B cell (primary cell): ENCODE results near the gene MYOM3. TPM values are rescaled to one million over a fixed set of nuclear protein-coding genes. Genes with fewer than 3 reads are reported as not detected.

ENCODE experiments used
- ATAC-seq: fragments of 200-7000 bp; cut with Tn5 transposase; one replicate; pipeline ENCODE4 v1.10.0; 2021; ENCODE audit warnings: low read depth, mild to moderate bottlenecking, moderate number of reproducible peaks, moderate library complexity
- CTCF ChIA-PET: fragments of 350-600 bp; sonication (Branson Sonifier 250); formaldehyde crosslinking; loops from one replicate; lab custom pipeline; 2021; ENCODE audit warnings: antibody characterized with exemption, inconsistent platforms; lab: Charles Lee
- POLR2A ChIA-PET: fragments of 350-600 bp; sonication (Branson Sonifier 250); formaldehyde crosslinking; loops from one replicate; lab custom pipeline; 2021; ENCODE audit warnings: antibody characterized with exemption; lab: Charles Lee
- DNase-seq: peaks from one replicate; pipeline ENCODE4 v3.0.0; 2013
- H2AFZ ChIP-seq: 2 replicates; pipeline ENCODE4 v1.6.1; 2012; ENCODE audit warnings: mild to moderate bottlenecking, low read depth, low read length; ENCODE audit not compliant: insufficient read depth, poor library complexity, severe bottlenecking
- H3K27ac ChIP-seq, 2 donors: 1 replicate in 1 of 2; 2 replicates in 1 of 2; pipeline ENCODE4 v1.5.1; 2012 to 2013; ENCODE audit warnings: low read length in 2 of 2, mild to moderate bottlenecking in 2 of 2, moderate library complexity in 1 of 2
- H3K27me3 ChIP-seq, 4 experiments: fragments of 200-600 bp in 1 of 4; sonication (generic) in 1 of 4; replicated peaks in 1 of 4; 1 replicate in 2 of 4; 2 replicates in 2 of 4; pipeline versions ENCODE4 v1.6.1 to v1.7.0; 2013 to 2016; ENCODE audit warnings: low read length in 3 of 4, mild to moderate bottlenecking in 2 of 4, mixed read lengths in 1 of 4, moderate library complexity in 1 of 4; ENCODE audit not compliant: insufficient read depth in 4 of 4, control insufficient read depth in 3 of 4; ENCODE audit errors: control extremely low read depth in 1 of 4
- H3K36me3 ChIP-seq, 2 experiments: replicated peaks in 1 of 2; 1 replicate in 1 of 2; 2 replicates in 1 of 2; pipeline versions ENCODE4 v1.6.1 to v1.7.1; 2013; ENCODE audit warnings: low read length in 1 of 2; ENCODE audit not compliant: insufficient read depth in 2 of 2, control insufficient read depth in 1 of 2; ENCODE audit errors: control extremely low read depth in 1 of 2, extremely low read depth in 1 of 2
- H3K4me1 ChIP-seq, 2 donors: fragments of 200-600 bp in 1 of 2; sonication (generic) in 1 of 2; 1 replicate in 1 of 2; 2 replicates in 1 of 2; pipeline versions ENCODE4 v1.5.1 to v1.6.1; 2013 to 2017; ENCODE audit warnings: low read length in 2 of 2; ENCODE audit not compliant: control insufficient read depth in 2 of 2, insufficient read depth in 2 of 2
- H3K4me2 ChIP-seq: replicated peaks from 2 replicates; pipeline ENCODE3; 2012; ENCODE audit warnings: mild to moderate bottlenecking, low read depth, low read length; ENCODE audit not compliant: poor library complexity, severe bottlenecking
- H3K4me3 ChIP-seq, 5 experiments: fragments of 200-600 bp in 1 of 5; sonication (generic) in 1 of 5; 1 replicate in 3 of 5; 2 replicates in 2 of 5; pipeline versions ENCODE4 v1.5.1 to v1.7.0; 2011 to 2016; ENCODE audit warnings: low read length in 4 of 5, mild to moderate bottlenecking in 4 of 5, low read depth in 2 of 5, control low read depth in 1 of 5, moderate library complexity in 1 of 5; ENCODE audit not compliant: insufficient read depth in 1 of 5; ENCODE audit errors: control extremely low read depth in 1 of 5, extremely low read depth in 1 of 5
- H3K79me2 ChIP-seq: fragments of 200-600 bp; sonication (generic); one replicate; pipeline ENCODE4 v1.6.0; 2016; ENCODE audit warnings: low read length; ENCODE audit not compliant: control insufficient read depth, insufficient read depth
- H3K9ac ChIP-seq: fragments of 200-600 bp; sonication (generic); 2 replicates; pipeline ENCODE4 v1.6.1; 2017; ENCODE audit warnings: mild to moderate bottlenecking, low read length, moderate library complexity
- H3K9me3 ChIP-seq, 3 donors: one replicate each; pipeline versions ENCODE4 v1.6.1 to v1.7.1; 2013; ENCODE audit warnings: low read length in 2 of 3; ENCODE audit not compliant: control insufficient read depth in 2 of 3, insufficient read depth in 1 of 3; ENCODE audit errors: control extremely low read depth in 1 of 3
- H4K20me1 ChIP-seq: 2 replicates; pipeline ENCODE4 v1.6.0; 2012; ENCODE audit warnings: mild to moderate bottlenecking, low read length; ENCODE audit not compliant: insufficient read depth, control insufficient read depth, poor library complexity, severe bottlenecking
- H3K27ac Mint-ChIP-seq: one replicate; pipeline ENCODE4 v1.8.0; 2021; ENCODE audit warnings: mixed read lengths
- H3K27me3 Mint-ChIP-seq: one replicate; pipeline ENCODE4 v1.8.0; 2021; ENCODE audit warnings: mixed read lengths
- H3K4me1 Mint-ChIP-seq: one replicate; pipeline ENCODE4 v1.8.0; 2021; ENCODE audit warnings: mixed read lengths
- H3K4me3 Mint-ChIP-seq: one replicate; pipeline ENCODE4 v1.8.0; 2021; ENCODE audit warnings: mixed read lengths
- H3K9me3 Mint-ChIP-seq: one replicate; pipeline ENCODE4 v1.8.0; 2022; ENCODE audit warnings: mixed read lengths; ENCODE audit not compliant: insufficient read depth
- CTCF ChIP-seq: fragments of 200-600 bp; IDR thresholded peaks from one replicate; pipeline ENCODE4 v1.8.0; 2022; ENCODE audit warnings: antibody characterized with exemption, mild to moderate bottlenecking
- EZH2 ChIP-seq: IDR thresholded peaks from 2 replicates; pipeline ENCODE4 v1.6.1; 2012; ENCODE audit warnings: borderline replicate concordance, low read depth, mild to moderate bottlenecking, moderate library complexity, low read length; ENCODE audit not compliant: insufficient read depth, poor library complexity, severe bottlenecking
- WGBS: methylation state at CpG from one replicate; pipeline ENCODE4 v1.1.5; 2013; ENCODE audit warnings: missing lambda C conversion rate; ENCODE audit not compliant: insufficient coverage; 5-methylcytosine and 5-hydroxymethylcytosine counted together
- intact Hi-C: fragments of 100-400 bp; cut with micrococcal nuclease; formaldehyde crosslinking; loops from one replicate; pipeline ENCODE4 v1.10.0; 2022
- polyA plus RNA-seq: library from polyadenylated mRNA; depleted of rRNA; stranded (reverse); fragments of >200 nt; gene quantifications from 2 replicates; pipeline ENCODE4 v1.2.3, GENCODE V29; 2012
- total RNA-seq, 2 donors: library from RNA; stranded (reverse); fragments of 120-200 nt in 1 of 2; gene quantifications; 1 replicate in 1 of 2; 2 replicates in 1 of 2; pipeline versions ENCODE4 v1.2.3 to v1.2.4, GENCODE V29; 2013 to 2022

MYOM3 gene
- total and polyA plus RNA-seq, 2 donors (not counting 1 experiment from before 2014, with no cell fraction given), result not detected

- H3K9ac ChIP-seq, result no peak overlapping the region
- 100% methylated on average over 2 of the region's 6 CpGs for WGBS
- ChIA-PET POLR2A (no interaction called here), CTCF (no interaction called here)
- H3K36me3 ChIP-seq, result no peaks in the 10 kb centered on the region
- Mint-ChIP-seq H3K4me1 (no peaks in the 10 kb centered on the region), H3K27ac (no peak overlapping the region), H3K27me3 (no peaks in the 10 kb centered on the region), H3K4me3 (no peak overlapping the region), H3K9me3 (no peaks in the 10 kb centered on the region)
- ATAC-seq, result no peak
- H4K20me1 ChIP-seq, result no peaks in the 10 kb centered on the region
- H2AFZ ChIP-seq, result no peak overlapping the region
- H3K4me2 ChIP-seq, result no peak overlapping the region
- intact Hi-C loops, result no loop called here
- H3K4me1 ChIP-seq, result no peaks in the 10 kb centered on the region
- TF ChIP-seq CTCF (no peak), EZH2 (no peak)
- no peaks in the 10 kb centered on the region for H3K79me2 ChIP-seq
- H3K9me3 ChIP-seq, result no peaks in the 10 kb centered on the region
- H3K27me3 ChIP-seq, result no peaks in the 10 kb centered on the region
- no peak overlapping the region for H3K27ac ChIP-seq
- no peak overlapping the region for H3K4me3 ChIP-seq
- DNase-seq, result no peak
These were observed 63.6 kb downstream of the MYOM3 start for GRCh38 chr1:24048205-24048869.

GRCh38 chr1:24047110-24047477 is 64.8 kb downstream of the MYOM3 start:
- H3K9ac ChIP-seq, result no peak overlapping the region
- H3K27me3 ChIP-seq, result no peaks in the 10 kb centered on the region
- no peaks in the 10 kb centered on the region for H3K9me3 Mint-ChIP-seq
- H3K27ac Mint-ChIP-seq, result no peak overlapping the region
- ChIA-PET POLR2A (no interaction called here), CTCF (interaction anchor here (0.6 kb wide), 1 partner anchor 662 kb away, joined by 4 read pairs; no protein-coding TSS in a partner anchor)
- WGBS, result 82% methylated on average over 3 of the region's 3 CpGs
- H3K27ac ChIP-seq, result no peak overlapping the region
- no peak for TF ChIP-seq EZH2
- TF ChIP-seq CTCF, result no peak
- no peaks in the 10 kb centered on the region for H3K27me3 Mint-ChIP-seq
- H3K4me2 ChIP-seq, result no peak overlapping the region
- no peaks in the 10 kb centered on the region for H3K4me1 Mint-ChIP-seq
- H3K9me3 ChIP-seq, result no peaks in the 10 kb centered on the region
- no peaks in the 10 kb centered on the region for H4K20me1 ChIP-seq
- H3K4me3 Mint-ChIP-seq, result no peak overlapping the region
- no peaks in the 10 kb centered on the region for H3K79me2 ChIP-seq
- no peaks in the 10 kb centered on the region for H3K4me1 ChIP-seq
- DNase-seq (no peak), ATAC-seq (no peak)
- intact Hi-C loops, result no loop called here
- H2AFZ ChIP-seq, result no peak overlapping the region
- no peak overlapping the region for H3K4me3 ChIP-seq
- no peaks in the 10 kb centered on the region for H3K36me3 ChIP-seq
